Measurements from ENCODE around the gene PTPRK.

- TF ChIP-seq, protein P1, sequence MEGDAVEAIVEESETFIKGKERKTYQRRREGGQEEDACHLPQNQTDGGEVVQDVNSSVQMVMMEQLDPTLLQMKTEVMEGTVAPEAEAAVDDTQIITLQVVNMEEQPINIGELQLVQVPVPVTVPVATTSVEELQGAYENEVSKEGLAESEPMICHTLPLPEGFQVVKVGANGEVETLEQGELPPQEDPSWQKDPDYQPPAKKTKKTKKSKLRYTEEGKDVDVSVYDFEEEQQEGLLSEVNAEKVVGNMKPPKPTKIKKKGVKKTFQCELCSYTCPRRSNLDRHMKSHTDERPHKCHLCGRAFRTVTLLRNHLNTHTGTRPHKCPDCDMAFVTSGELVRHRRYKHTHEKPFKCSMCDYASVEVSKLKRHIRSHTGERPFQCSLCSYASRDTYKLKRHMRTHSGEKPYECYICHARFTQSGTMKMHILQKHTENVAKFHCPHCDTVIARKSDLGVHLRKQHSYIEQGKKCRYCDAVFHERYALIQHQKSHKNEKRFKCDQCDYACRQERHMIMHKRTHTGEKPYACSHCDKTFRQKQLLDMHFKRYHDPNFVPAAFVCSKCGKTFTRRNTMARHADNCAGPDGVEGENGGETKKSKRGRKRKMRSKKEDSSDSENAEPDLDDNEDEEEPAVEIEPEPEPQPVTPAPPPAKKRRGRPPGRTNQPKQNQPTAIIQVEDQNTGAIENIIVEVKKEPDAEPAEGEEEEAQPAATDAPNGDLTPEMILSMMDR (IDR thresholded peaks at IDR 0.05; ENCODE audit: low read depth, low read length): no peak
- TF ChIP-seq EZH2phosphoT487 (IDR thresholded peaks at IDR 0.05; ENCODE audit: low read depth): no peak
Observed at GRCh38 chr6:128249429-128249828, 271.0 kb downstream of the PTPRK start.

Measured in OCI-LY3 (cell line).